Endodermal cell (in vitro differentiated cells): ENCODE data around the gene KCNH5. TPM values are rescaled to one million over a fixed set of nuclear protein-coding genes. Genes with fewer than 3 reads are reported as not detected.
"Not testable (repeated sequence)": the region's sequence is repeated elsewhere in the genome, so short reads cannot be mapped to it uniquely, and the experiment has no call there.

Source experiments
- DNase-seq: peaks from one replicate; pipeline ENCODE4 v3.0.0-alpha.2; 2017
- H3K27ac ChIP-seq: 2 replicates; pipeline ENCODE4 v1.5.1; 2013; ENCODE audit warnings: mild to moderate bottlenecking, low read depth, low read length, moderate library complexity
- H3K27me3 ChIP-seq: 2 replicates; pipeline ENCODE4 v1.6.1; 2013; ENCODE audit warnings: mild to moderate bottlenecking, low read length, moderate library complexity; ENCODE audit not compliant: insufficient read depth, control insufficient read depth, poor library complexity, severe bottlenecking
- H3K36me3 ChIP-seq: 2 replicates; pipeline ENCODE4 v1.7.0; 2013; ENCODE audit warnings: mild to moderate bottlenecking, low read length, moderate library complexity; ENCODE audit not compliant: control insufficient read depth, insufficient read depth
- H3K4me1 ChIP-seq: one replicate; pipeline ENCODE4 v1.7.0; 2013; ENCODE audit warnings: low read length; ENCODE audit not compliant: control insufficient read depth, insufficient read depth
- H3K4me3 ChIP-seq: 2 replicates; pipeline ENCODE4 v1.5.1; 2013; ENCODE audit warnings: mild to moderate bottlenecking, low read length, moderate library complexity
- H3K9ac ChIP-seq: 2 replicates; pipeline ENCODE4 v1.6.1; 2013; ENCODE audit warnings: mild to moderate bottlenecking, low read length, moderate library complexity; ENCODE audit not compliant: poor library complexity, severe bottlenecking; ENCODE audit errors: extremely low read depth
- H3K9me3 ChIP-seq: 2 replicates; pipeline ENCODE4 v1.6.1; 2013; ENCODE audit warnings: mild to moderate bottlenecking, low read length, moderate library complexity; ENCODE audit not compliant: control insufficient read depth
- H3K27ac Mint-ChIP-seq: 2 replicates; pipeline ENCODE4 v1.8.0; 2020; ENCODE audit warnings: mixed read lengths
- H3K27me3 Mint-ChIP-seq: 2 replicates; pipeline ENCODE4 v1.8.0; 2021; ENCODE audit warnings: mild to moderate bottlenecking, mixed read lengths; ENCODE audit not compliant: insufficient read depth
- H3K36me3 Mint-ChIP-seq: 2 replicates; pipeline ENCODE4 v1.8.0; 2020; ENCODE audit warnings: low read depth, mixed read lengths
- H3K4me1 Mint-ChIP-seq: 2 replicates; pipeline ENCODE4 v1.8.0; 2020; ENCODE audit warnings: mixed read lengths
- H3K4me3 Mint-ChIP-seq: 2 replicates; pipeline ENCODE4 v1.8.0; 2020; ENCODE audit warnings: mild to moderate bottlenecking, moderate library complexity, mixed read lengths
- H3K9me3 Mint-ChIP-seq: 2 replicates; pipeline ENCODE4 v1.8.0; 2020; ENCODE audit warnings: mild to moderate bottlenecking, mixed read lengths
- CTCF ChIP-seq: fragments of 200-600 bp; sonication (generic); conservative IDR thresholded peaks from 2 replicates; pipeline ENCODE4 v1.5.0; 2021; ENCODE audit warnings: antibody characterized with exemption, mild to moderate bottlenecking
- WGBS, 2 experiments: methylation state at CpG; one replicate each; pipeline versions ENCODE4 v1.1.5 to v1.1.7; 2013; ENCODE audit warnings: missing lambda C conversion rate in 2 of 2, mixed read lengths in 1 of 2; ENCODE audit not compliant: insufficient coverage in 1 of 2, insufficient read length in 1 of 2; 5-methylcytosine and 5-hydroxymethylcytosine counted together
- total RNA-seq, 2 donors: library from RNA; stranded (reverse); fragmentation: NEBNext Ultra II Directional in 1 of 2; extraction: Animal tissue kit (Norgen Biotek cat#: 25700) in 1 of 2; gene quantifications; 2 replicates in 1 of 2; 3 replicates in 1 of 2; pipeline ENCODE4 v1.2.1, GENCODE V29; 2021

KCNH5 gene
- total RNA-seq, 2 donors from 2014 or later, result 2.5 to 3.9 TPM

GRCh38 chr14:62882967-62883366 is 162.3 kb downstream of the KCNH5 start:
- H3K4me3 ChIP-seq, result no peak overlapping the region
- no peaks in the 10 kb centered on the region for H3K27me3 ChIP-seq
- no peak overlapping the region for H3K27ac ChIP-seq
- Mint-ChIP-seq H3K4me3 (no peak overlapping the region), H3K9me3 (peaks cover 2% of the 10 kb centered on the region), H3K27ac (no peak overlapping the region), H3K4me1 (peaks cover 2% of the 10 kb centered on the region), H3K36me3 (no peaks in the 10 kb centered on the region), H3K27me3 (no peaks in the 10 kb centered on the region)
- H3K4me1 ChIP-seq, result no peaks in the 10 kb centered on the region
- H3K36me3 ChIP-seq, result no peaks in the 10 kb centered on the region
- no peaks in the 10 kb centered on the region for H3K9me3 ChIP-seq
- 88% methylated on average over 2 of the region's 2 CpGs; no CpG with 5 or more reads in 1 of the 2 experiments for WGBS, 2 experiments
- H3K9ac ChIP-seq, result no peak overlapping the region
- DNase-seq, result no peak
- TF ChIP-seq CTCF, result no peak

GRCh38 chr14:62866376-62866775 is 178.9 kb downstream of the KCNH5 start:
- Mint-ChIP-seq H3K36me3 (no peaks in the 10 kb centered on the region), H3K4me1 (peaks cover 2% of the 10 kb centered on the region), H3K27me3 (no peaks in the 10 kb centered on the region), H3K4me3 (no peak overlapping the region), H3K27ac (no peak overlapping the region), H3K9me3 (peaks cover 10% of the 10 kb centered on the region)
- Histone ChIP-seq H3K36me3 (no peaks in the 10 kb centered on the region), H3K9ac (no peak overlapping the region), H3K9me3 (no peaks in the 10 kb centered on the region), H3K4me3 (no peak overlapping the region), H3K4me1 (no peaks in the 10 kb centered on the region), H3K27ac (no peak overlapping the region), H3K27me3 (no peaks in the 10 kb centered on the region)
- WGBS, 2 experiments, result 100% methylated on average over 1 of the region's 1 CpG
- no peak for TF ChIP-seq CTCF
- DNase-seq, result no peak

- H3K27me3 Mint-ChIP-seq, result no peaks in the 10 kb centered on the region
- no peak for TF ChIP-seq CTCF
Measured at GRCh38 chr14:62864588-62864987, 180.7 kb downstream of the KCNH5 start.

GRCh38 chr14:62858011-62858410 is 187.2 kb downstream of the KCNH5 start:
- not testable (repeated sequence) for H3K9me3 ChIP-seq, H3K27me3 ChIP-seq, DNase-seq, H3K27me3 Mint-ChIP-seq, H3K36me3 ChIP-seq, H3K4me1 ChIP-seq, H3K27ac ChIP-seq, H3K4me3 ChIP-seq, H3K27ac Mint-ChIP-seq, H3K9me3 Mint-ChIP-seq, H3K36me3 Mint-ChIP-seq, H3K4me3 Mint-ChIP-seq, H3K4me1 Mint-ChIP-seq, H3K9ac ChIP-seq
- 60 to 87% methylated on average over 1 to 2 of the region's 2 CpGs for WGBS, 2 experiments

More at GRCh38 chr14:62864588-62864987, 180.7 kb downstream of the KCNH5 start:
- Histone ChIP-seq H3K9me3 (no peaks in the 10 kb centered on the region), H3K9ac (no peak overlapping the region), H3K4me1 (no peaks in the 10 kb centered on the region), H3K36me3 (no peaks in the 10 kb centered on the region), H3K27ac (no peak overlapping the region), H3K27me3 (no peaks in the 10 kb centered on the region), H3K4me3 (no peak overlapping the region)
- DNase-seq, result no peak
- Mint-ChIP-seq H3K27ac (no peak overlapping the region), H3K4me1 (peaks cover 2% of the 10 kb centered on the region), H3K4me3 (no peak overlapping the region), H3K36me3 (no peaks in the 10 kb centered on the region), H3K9me3 (peaks cover 10% of the 10 kb centered on the region)
